Kidney (tissue), 14 donors: ENCODE data around the gene CABCOCO1. TPM values are rescaled to one million over a fixed set of nuclear protein-coding genes. Genes with fewer than 3 reads are reported as not detected.
A peak's percentile ranks its signal among the peaks of the same experiment; 100 is the strongest.

Experiments
- DNase-seq, 5 donors: peaks; one replicate each; pipeline ENCODE4 v3.0.0-alpha.2; 2013 to 2020
- FAIRE-seq: peaks from 2 replicates; lab custom pipeline; 2012; peaks lifted over from hg19 to GRCh38; lab: Jason Lieb, UNC
- H3K27ac ChIP-seq, 2 donors: one replicate each; pipeline ENCODE4 v1.7.0; 2013; ENCODE audit warnings: low read depth in 2 of 2, low read length in 2 of 2, inconsistent platforms in 1 of 2
- H3K27me3 ChIP-seq: one replicate; pipeline ENCODE4 v1.7.1; 2013; ENCODE audit warnings: low read length, inconsistent platforms; ENCODE audit not compliant: control insufficient read depth, insufficient read depth
- H3K36me3 ChIP-seq, 3 donors: one replicate each; pipeline versions ENCODE4 v1.7.0 to v1.7.1; 2013; ENCODE audit warnings: low read length in 3 of 3, control low read depth in 1 of 3, inconsistent platforms in 1 of 3; ENCODE audit not compliant: insufficient read depth in 3 of 3, control insufficient read depth in 2 of 3
- H3K4me1 ChIP-seq, 3 donors: one replicate each; pipeline versions ENCODE4 v1.7.0 to v1.7.1; 2013; ENCODE audit warnings: low read length in 3 of 3, inconsistent platforms in 1 of 3, low read depth in 1 of 3; ENCODE audit not compliant: control insufficient read depth in 2 of 3, insufficient read depth in 2 of 3
- H3K4me3 ChIP-seq, 3 donors: one replicate each; pipeline versions ENCODE4 v1.7.0 to v1.8.1; 2013; ENCODE audit warnings: low read length in 3 of 3, control low read depth in 1 of 3, inconsistent platforms in 1 of 3
- H3K9ac ChIP-seq, 3 donors: one replicate each; pipeline versions ENCODE4 v1.7.0 to v1.7.1; 2013; ENCODE audit warnings: low read length in 3 of 3, control low read depth in 1 of 3, inconsistent platforms in 1 of 3
- H3K9me3 ChIP-seq, 3 donors: one replicate each; pipeline versions ENCODE4 v1.7.0 to v1.7.1; 2013; ENCODE audit warnings: low read length in 3 of 3, control low read depth in 1 of 3, inconsistent platforms in 1 of 3; ENCODE audit not compliant: control insufficient read depth in 2 of 3, insufficient read depth in 1 of 3
- CTCF ChIP-seq: IDR thresholded peaks from 3 replicates; pipeline ENCODE4 v1.5.1; 2012; ENCODE audit warnings: mild to moderate bottlenecking, moderate library complexity, borderline replicate concordance; ENCODE audit not compliant: insufficient read depth; ENCODE audit errors: extremely low read depth
- intact Hi-C: fragments of 100-400 bp; cut with DNase I; formaldehyde crosslinking; loops from one replicate; pipeline ENCODE4 v1.11.1; 2022
- polyA plus RNA-seq: library from polyadenylated mRNA; stranded (reverse); fragments of 350-450 nt; fragmentation: Illumina TruSeq; extraction: RNeasy Lipid Tissue Mini Kit (QIAGEN cat#74804); gene quantifications from one replicate; pipeline ENCODE4 v1.2.3, GENCODE V29; 2014; ENCODE audit warnings: low read depth, low replicate concordance; ENCODE audit not compliant: insufficient read depth
- total RNA-seq: library from RNA; stranded (reverse); fragmentation: NEBNext Ultra II Directional; extraction: Animal tissue kit (Norgen Biotek cat#: 25700); gene quantifications from one replicate; pipeline ENCODE4 v1.2.1, GENCODE V29; 2021
- donor health status: control.
- donor health status: control.
- donor health status: control.
- donor health status: control.
- donor health status: control.
- donor health status: DM: yes; HTN: yes; CAD: no.
- donor health status: Normal renal cell carcinoma (clear cell type).

Gene CABCOCO1
- total and polyA plus RNA-seq, 2 donors from 2014 or later, result 1.5 to 2.3 TPM

GRCh38 chr10:61753453-61753852 lies 90.7 kb downstream of the CABCOCO1 start:
- Histone ChIP-seq H3K27ac (peak overlapping the region; percentile 26 to 61), H3K9me3 (no peaks in the 10 kb centered on the region), H3K27me3 (no peaks in the 10 kb centered on the region), H3K9ac (no peak overlapping the region), H3K36me3 (no peaks in the 10 kb centered on the region), H3K4me1 (peaks cover 5 to 57% (median 14%) of the 10 kb centered on the region in 3 donors), H3K4me3 (no peak overlapping the region)
- intact Hi-C loops, result no loop called here
- DNase-seq (no peak), FAIRE-seq (no peak)
- no peak for TF ChIP-seq CTCF

- peaks cover 5 to 54% (median 14%) of the 10 kb centered on the region in 3 donors for H3K4me1 ChIP-seq
- no peaks in the 10 kb centered on the region for H3K27me3 ChIP-seq
- TF ChIP-seq CTCF, result no peak
- FAIRE-seq (peak; percentile 91), DNase-seq (peak in 1 of 5 donors; percentile 45)
- H3K36me3 ChIP-seq, result no peaks in the 10 kb centered on the region
- H3K9me3 ChIP-seq, result no peaks in the 10 kb centered on the region
- peak overlapping the region in 1 of 3 donors; percentile 14 for H3K4me3 ChIP-seq
- peak overlapping the region; percentile 1 to 26 for H3K27ac ChIP-seq
- intact Hi-C loops, result no loop called here
- H3K9ac ChIP-seq, result no peak overlapping the region
These were observed 92.1 kb downstream of the CABCOCO1 start for GRCh38 chr10:61754587-61755550.

DNA sequence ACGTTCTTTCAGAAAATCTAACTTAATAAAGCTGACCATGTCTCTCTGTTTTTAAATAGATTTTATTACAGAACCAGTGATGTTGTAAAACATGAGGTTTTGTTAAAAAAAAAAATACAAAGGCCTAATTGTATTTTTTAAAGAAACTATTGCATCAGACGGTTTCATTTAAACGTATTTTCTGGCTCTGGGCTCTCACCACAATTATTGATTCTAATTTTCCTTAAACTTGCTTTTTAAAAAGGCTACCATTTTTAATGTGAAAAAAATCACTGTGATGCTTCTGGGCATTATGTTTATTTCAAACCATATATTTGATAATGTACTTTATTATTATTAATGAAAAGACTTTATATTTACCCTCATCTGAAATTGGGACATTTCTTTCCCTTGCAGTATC lies 94.3 kb downstream of the CABCOCO1 start:
- Histone ChIP-seq H3K9me3 (no peaks in the 10 kb centered on the region), H3K27me3 (no peaks in the 10 kb centered on the region), H3K4me3 (no peak overlapping the region), H3K27ac (no peak overlapping the region), H3K36me3 (no peaks in the 10 kb centered on the region), H3K4me1 (peaks cover 2 to 45% (median 3%) of the 10 kb centered on the region in 3 donors), H3K9ac (no peak overlapping the region)
- no peak for TF ChIP-seq CTCF
- FAIRE-seq, result no peak
- intact Hi-C loops, result no loop called here
- no peak for DNase-seq
